ENCODE data around the gene HS6ST3. TPM values are rescaled to one million over a fixed set of nuclear protein-coding genes. Genes with fewer than 3 reads are reported as not detected.

HS6ST3 gene
- total RNA-seq, 1 donor from 2014 or later: 4.7 TPM

- Mint-ChIP-seq H3K27ac (no peak overlapping the region), H3K27me3 (no peaks in the 10 kb centered on the region), H3K4me3 (no peak overlapping the region), H3K9me3 (no peaks in the 10 kb centered on the region), H3K36me3 (no peaks in the 10 kb centered on the region), H3K4me1 (ENCODE audit: unreplicated experiment) (no peaks in the 10 kb centered on the region)
- DNase-seq (ENCODE audit: extremely low spot score, unreplicated experiment): no peak
- TF ChIP-seq CTCF (conservative IDR thresholded peaks at IDR 0.05): no peak
These were observed 531.8 kb downstream of the HS6ST3 start for GRCh38 chr13:96621634-96622183.

- H3K27ac Mint-ChIP-seq: no peak overlapping the region
- H3K4me3 Mint-ChIP-seq: no peak overlapping the region
- no peaks in the 10 kb centered on the region for H3K36me3 Mint-ChIP-seq
- DNase-seq (ENCODE audit: extremely low spot score, unreplicated experiment): no peak
- no peaks in the 10 kb centered on the region for H3K9me3 Mint-ChIP-seq
- no peak for TF ChIP-seq CTCF (conservative IDR thresholded peaks at IDR 0.05)
- H3K27me3 Mint-ChIP-seq: no peaks in the 10 kb centered on the region
- H3K4me1 Mint-ChIP-seq (ENCODE audit: unreplicated experiment): no peaks in the 10 kb centered on the region
These were observed 539.4 kb downstream of the HS6ST3 start for GRCh38 chr13:96629331-96629730.

GRCh38 chr13:96632536-96633320, 542.8 kb downstream of the HS6ST3 start:
- no peak overlapping the region for H3K4me3 Mint-ChIP-seq
- H3K9me3 Mint-ChIP-seq: no peaks in the 10 kb centered on the region
- TF ChIP-seq CTCF (conservative IDR thresholded peaks at IDR 0.05): no peak
- H3K4me1 Mint-ChIP-seq (ENCODE audit: unreplicated experiment): no peaks in the 10 kb centered on the region
- no peaks in the 10 kb centered on the region for H3K36me3 Mint-ChIP-seq
- H3K27ac Mint-ChIP-seq: no peak overlapping the region
- DNase-seq (ENCODE audit: extremely low spot score, unreplicated experiment): no peak
- H3K27me3 Mint-ChIP-seq: no peaks in the 10 kb centered on the region

- Mint-ChIP-seq H3K9me3 (no peaks in the 10 kb centered on the region), H3K36me3 (no peaks in the 10 kb centered on the region), H3K27ac (no peak overlapping the region), H3K4me1 (ENCODE audit: unreplicated experiment) (no peaks in the 10 kb centered on the region), H3K27me3 (no peaks in the 10 kb centered on the region), H3K4me3 (no peak overlapping the region)
- no peak for DNase-seq (ENCODE audit: extremely low spot score, unreplicated experiment)
- TF ChIP-seq CTCF (conservative IDR thresholded peaks at IDR 0.05): no peak
These were observed 546.2 kb downstream of the HS6ST3 start for GRCh38 chr13:96636001-96636709.

GRCh38 chr13:96637039-96637438, 547.1 kb downstream of the HS6ST3 start:
- Mint-ChIP-seq H3K4me3 (no peak overlapping the region), H3K9me3 (no peaks in the 10 kb centered on the region)

More at GRCh38 chr13:96637039-96637438, 547.1 kb downstream of the HS6ST3 start:
- Mint-ChIP-seq H3K36me3 (no peaks in the 10 kb centered on the region), H3K4me1 (ENCODE audit: unreplicated experiment) (no peaks in the 10 kb centered on the region), H3K27me3 (no peaks in the 10 kb centered on the region), H3K27ac (no peak overlapping the region)
- no peak for TF ChIP-seq CTCF (conservative IDR thresholded peaks at IDR 0.05)
- DNase-seq (ENCODE audit: extremely low spot score, unreplicated experiment): no peak
